Measurements from ENCODE around the gene FBXW11.

The FBXW11 gene

DNA sequence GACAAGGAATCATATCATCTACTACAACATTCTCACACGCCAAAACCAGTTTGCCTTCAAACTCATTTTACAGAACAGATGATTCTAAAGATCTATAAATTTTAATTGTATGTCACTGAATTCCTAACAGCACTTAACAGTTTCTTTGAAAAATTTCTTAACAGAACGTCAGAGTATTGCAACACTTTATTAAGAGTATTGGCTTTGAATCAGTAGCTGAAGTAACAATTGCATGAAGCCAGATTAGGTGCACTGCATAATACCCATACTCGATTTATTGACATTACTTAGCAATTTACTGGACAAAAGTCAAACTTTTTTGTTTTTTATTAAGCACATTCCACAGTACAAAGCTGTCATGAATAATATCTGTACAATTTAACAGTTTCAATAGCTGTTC is 145.1 kb downstream of the FBXW11 start:
- no peak for DNase-seq

DNA sequence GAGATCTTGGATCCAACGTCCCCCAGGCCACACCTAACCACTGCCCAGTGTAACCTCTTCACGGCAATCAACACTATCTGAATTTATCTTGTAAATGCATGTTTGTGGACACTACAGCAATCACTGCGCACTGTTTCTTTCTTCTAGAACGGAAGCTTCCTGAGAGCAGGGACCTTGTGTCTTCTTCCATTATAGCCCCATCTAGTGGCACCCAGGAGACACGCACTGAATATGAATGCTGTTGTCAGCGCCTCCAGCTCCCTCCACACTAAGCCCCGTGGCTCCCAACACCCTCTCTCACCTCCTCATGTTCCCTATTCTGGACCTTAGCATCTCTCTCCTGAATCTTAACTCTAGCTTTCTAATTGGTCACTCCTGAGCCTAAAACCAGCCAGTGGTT is 148.1 kb downstream of the FBXW11 start:
- DNase-seq: no peak

DNA sequence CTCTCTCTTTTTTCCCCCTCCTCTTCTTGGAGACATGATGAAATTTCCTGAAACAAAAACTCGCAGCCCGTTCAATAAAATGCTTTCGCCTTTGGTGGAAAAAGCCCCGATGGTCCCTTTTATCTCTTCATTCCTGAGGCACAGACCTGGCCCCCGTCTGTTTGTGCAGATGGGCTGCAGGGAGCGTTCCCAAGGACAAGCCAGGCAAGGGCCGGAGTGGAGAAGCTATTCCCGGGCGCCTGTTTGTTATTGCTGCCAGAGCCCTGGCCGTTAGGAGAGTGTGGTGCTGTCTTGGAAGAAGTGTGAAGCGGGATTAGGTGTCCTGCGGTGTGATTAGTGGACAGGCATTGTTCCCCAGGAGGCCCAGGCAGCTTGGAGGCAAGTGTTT is 149.0 kb downstream of the FBXW11 start:
- no peak for DNase-seq

DNA sequence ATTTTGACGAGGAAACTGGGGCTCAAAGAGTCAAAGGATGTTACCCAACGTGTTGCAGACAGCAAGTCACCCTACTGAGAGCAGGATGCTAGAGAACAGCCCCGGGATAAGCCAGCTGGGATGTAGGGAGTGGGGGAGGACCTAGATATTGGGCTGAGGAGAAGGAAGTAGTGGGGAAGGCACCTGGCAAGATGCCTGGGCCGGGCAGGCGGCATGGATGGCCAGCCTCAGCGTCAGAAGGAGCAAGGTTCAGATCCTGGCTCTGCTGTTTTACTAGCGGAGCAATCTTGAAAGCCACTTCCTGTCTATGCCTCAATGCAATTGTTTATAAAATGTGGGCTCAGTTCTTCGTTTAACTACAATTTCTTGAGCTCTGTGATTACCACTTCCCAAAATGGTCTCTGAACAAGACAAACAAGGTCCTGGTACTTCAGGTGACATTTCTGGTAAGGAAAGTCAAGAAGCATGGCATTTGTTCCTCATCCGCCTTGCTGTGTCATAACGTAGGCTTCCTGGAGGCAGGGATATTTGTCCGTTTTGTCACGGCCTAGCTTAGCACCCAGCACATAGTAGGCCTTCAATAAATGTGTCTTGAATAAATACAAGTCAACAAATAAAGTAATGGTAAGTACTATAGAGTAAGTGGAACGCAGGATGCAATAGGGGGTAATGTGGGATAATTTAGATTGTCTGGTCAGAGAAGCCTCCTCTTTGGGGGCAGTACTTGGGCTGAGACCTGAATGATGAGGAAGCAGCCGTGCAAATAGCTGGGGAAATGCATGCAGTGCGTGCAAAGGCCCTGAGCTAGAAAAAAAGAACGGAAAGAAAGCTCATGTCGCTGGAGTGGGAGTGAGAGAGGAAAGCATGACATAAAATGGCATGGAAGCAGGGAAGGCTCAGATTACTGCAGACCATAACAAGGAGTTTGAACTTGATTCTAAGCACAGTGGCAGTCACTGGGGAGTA is 150.4 kb downstream of the FBXW11 start:
- no peak for DNase-seq

DNA sequence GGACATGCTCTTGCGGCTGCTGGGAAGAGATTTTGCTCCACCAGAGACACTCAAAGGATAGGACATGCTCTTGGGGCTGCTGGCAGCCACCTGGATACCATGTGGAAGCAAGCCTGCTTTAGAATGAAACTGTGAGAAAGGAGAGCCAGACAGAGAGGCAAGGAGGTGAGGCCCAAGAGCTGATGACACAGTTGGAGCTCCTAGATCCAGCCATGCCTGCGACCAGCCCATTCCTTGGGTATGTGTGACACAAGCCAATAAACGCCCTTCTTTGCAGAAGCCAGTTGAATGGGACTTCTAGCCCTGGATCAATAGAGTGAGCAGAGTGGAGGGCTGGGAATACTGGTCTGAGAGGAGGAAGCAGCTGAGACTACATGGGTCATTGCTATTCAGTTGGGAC is 151.2 kb downstream of the FBXW11 start:
- no peak for DNase-seq

DNA sequence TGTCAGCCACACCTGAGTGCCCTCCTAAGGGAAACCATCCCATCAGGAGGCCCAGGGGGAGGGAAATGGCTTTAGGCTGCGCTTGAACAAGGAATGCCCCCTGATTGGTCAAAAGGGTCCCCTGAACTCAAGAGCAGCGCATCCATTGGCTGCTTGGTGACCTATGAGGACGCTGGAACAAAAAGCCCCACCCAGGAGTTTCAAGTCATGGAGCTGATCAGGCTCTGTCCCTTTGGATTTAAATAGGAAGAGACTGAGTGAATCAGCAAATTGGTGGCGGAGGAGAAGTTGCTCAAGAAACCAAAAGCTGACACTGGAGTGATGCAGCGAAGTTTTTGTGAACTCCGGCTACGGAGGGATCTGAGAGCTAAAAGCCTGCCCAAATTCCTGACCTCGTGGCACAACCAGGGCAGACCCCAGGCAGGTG is 154.2 kb downstream of the FBXW11 start:
- DNase-seq: no peak

DNA sequence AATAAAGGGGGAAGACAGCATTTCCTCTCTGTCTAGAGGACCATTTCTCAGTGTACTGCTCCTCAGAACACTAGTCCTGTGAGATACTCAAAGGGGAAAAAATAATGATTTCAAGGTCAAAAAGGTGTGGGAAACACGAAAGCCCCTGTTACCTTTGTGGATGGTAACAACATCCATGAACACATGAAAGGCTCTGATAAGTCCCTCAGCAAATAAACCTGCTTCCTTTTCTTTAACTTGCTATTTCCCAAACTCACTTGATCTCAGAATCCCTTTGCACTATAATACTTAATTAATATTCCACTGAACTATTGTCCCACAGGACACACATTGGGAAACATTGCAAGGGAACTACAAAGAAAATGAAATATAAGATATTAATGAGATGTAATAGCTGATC is 155.2 kb downstream of the FBXW11 start:
- no peak for DNase-seq

DNA sequence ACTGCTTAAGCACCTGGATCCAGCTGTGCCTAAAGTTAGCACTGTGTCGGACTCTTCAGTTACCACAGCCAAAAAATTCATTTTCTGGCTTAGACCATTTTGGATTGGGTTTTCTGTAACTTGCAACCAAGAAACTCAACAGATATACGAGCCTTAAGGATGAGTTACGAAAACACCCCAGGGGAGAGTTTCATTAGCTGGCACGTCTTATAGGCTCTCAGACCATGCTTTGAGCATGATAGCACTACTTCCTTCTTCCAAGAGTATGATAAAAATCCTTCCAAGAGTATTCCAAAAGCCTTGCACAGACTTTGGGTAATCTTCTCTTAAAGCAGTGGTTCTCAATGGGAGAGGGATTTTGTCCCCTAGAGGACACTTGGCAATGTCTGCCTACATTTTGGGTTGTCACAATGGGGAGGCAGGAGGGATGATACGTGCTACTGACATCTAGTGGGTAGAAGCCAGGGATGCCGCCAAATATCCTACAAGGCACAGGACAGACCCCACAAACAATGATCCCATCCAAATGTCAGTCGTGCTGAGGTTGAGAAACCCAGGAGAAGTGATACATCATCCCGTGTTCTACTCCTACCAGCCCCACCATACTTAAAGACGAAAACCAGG is 156.0 kb downstream of the FBXW11 start:
- DNase-seq: no peak

DNA sequence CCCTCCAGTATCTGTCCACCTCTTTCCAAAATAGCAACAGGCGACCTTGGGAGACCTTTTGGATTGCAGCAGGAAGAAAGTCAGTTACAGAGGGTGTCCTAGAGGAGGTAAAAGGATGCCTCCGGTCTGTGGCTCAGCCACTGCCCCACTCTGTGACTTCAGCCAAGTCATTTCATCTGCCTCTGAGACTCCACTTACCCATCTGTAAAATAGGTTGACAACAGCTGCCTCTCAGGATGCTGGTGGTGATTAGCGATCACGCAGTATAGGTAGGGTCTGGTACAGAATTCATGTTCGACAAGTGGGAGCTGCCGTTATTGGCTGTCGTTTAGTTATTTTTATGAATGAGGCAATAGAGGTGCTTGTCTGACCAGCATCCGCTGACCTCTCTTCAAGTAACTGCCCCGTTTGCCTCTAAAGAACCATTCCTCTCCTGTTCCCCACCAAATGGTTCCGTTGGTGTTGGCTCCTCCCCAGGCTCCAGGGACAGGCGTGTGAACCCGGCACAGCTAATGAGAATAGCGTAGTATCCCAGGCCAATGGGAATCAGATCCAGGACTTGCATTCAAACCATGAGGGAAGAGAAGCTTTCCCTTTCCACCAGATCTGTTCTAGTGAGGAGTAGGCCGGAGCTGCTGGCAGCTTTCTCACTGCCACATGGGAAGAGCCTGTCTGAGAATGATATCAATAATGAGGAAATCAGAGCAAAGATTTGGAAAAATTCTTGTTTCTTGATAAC is 156.7 kb downstream of the FBXW11 start:
- DNase-seq: no peak

DNA sequence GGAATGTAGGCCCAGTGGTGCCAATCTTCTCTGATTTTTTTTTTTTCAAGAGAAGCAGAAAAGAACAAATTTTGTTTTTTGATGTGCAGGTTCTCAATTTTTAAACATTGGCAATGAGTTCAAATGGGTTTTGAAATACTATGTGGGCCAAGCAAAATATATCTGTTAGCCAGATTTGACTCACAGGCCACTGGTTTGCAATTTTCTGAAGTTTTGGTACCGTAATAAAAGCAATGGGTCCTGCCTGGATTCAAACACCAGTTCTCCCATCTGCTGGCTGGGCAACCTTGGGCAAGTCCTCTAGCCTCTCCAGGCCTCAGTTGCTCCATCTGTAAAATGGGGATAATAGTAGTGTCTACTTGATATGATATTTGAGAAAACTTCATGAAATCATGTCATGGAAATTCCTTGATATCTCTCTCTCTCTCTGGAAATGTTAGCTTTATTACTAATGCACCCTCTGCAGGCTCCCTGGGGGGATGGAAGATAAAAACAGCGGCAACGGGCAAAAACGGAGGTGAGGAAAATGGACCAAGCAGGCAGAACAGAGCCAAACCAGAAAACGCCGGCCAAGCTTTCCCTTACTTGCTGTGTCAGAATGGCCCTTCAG is 157.4 kb downstream of the FBXW11 start:
- no peak for DNase-seq

DNA sequence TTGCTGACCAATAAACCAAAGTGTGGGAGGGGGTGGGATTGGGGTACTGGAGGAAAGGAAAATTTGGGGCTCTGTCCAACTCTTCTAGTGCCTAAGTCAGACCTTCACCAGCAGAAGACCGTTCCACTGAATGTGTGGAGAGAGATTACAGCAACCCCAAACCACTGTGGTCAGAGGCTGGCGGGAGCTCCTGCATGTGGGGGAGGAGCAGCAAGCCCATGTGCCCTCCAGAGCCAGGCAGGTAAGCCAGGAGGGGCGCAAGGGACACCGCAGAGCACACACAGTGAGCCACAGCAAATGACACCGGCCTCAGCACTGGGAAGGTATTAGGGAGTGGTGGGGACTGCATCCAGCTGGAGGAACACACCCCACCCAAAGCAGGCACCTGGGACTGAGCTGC is 158.0 kb downstream of the FBXW11 start:
- DNase-seq: no peak

DNA sequence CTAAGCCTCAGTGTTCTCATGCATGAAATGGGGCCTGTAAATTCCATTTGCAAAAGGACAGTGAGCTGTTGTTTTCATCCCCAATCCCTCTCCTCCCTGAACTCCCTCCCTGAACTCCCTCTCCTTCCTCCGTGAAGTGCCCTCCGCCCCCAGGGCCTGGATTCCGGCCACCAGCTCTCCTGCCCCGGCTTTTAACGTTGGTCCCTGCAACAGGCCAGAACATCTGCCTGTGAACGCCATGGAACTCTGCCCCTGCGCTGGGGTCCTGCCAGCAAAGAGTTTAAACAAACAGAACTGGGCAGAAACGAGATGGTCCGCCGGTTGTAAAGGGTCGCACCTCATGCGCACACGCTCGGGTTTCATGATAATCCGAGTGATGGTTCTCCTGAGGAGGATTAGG is 158.4 kb downstream of the FBXW11 start:
- no peak for DNase-seq

DNA sequence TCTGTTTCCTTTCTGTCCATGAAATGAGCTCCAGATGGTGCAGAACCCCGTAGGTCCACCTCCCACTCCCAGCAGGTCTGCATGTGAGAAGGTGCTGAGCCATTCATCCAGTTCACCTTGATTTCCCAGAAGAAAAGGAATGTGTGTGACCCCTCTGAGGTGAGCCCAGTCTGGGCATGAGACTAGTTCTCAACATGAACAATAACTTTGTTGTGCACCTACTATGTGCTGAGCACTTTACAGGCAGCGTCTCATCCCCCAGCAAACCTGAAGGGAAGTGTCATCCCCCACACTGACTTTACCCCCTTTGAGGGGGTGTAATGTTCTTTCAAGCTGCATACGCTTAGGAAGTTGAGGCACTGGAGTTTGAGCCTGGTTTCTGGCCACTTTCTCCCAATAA is 159.4 kb downstream of the FBXW11 start:
- DNase-seq: no peak

DNA sequence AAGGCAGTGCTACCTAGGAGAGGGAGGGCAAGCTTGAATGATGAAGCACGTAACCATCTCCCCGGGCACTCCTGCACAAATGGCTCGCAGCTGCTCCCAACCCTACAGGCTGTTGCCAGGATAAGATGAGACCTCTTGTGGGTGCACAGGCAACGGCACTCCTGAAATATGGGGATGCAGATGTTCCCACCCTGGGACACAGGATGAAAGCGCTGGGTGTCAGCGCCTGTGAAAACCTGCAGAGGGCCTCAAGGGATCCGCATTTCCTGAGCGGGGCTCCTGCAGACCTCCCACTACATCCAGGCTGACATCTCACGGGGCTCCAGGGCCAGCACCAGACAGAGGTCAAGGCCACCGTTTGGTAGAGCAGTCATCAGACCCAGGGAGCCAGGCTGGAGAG is 160.1 kb downstream of the FBXW11 start:
- no peak for DNase-seq

DNA sequence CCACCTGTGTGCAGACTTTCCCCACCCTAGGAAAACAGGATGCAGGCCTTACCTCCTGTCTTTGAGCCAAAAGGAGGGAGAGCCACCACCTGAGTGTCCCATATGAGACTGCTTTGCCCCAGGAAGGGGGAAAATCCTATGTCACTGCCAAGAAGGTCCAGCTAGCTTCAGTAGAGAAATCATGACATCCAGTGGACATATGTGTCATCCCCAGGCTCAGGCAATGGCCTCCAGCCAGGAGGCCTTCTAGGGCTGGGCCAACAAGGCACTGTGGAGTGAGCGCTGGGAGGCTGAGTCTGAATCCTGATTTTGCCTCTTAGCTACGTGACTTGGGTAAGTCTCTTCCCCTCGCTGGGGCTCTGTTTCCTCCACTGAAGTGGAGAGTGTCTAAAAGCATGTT is 160.6 kb downstream of the FBXW11 start:
- no peak for DNase-seq

DNA sequence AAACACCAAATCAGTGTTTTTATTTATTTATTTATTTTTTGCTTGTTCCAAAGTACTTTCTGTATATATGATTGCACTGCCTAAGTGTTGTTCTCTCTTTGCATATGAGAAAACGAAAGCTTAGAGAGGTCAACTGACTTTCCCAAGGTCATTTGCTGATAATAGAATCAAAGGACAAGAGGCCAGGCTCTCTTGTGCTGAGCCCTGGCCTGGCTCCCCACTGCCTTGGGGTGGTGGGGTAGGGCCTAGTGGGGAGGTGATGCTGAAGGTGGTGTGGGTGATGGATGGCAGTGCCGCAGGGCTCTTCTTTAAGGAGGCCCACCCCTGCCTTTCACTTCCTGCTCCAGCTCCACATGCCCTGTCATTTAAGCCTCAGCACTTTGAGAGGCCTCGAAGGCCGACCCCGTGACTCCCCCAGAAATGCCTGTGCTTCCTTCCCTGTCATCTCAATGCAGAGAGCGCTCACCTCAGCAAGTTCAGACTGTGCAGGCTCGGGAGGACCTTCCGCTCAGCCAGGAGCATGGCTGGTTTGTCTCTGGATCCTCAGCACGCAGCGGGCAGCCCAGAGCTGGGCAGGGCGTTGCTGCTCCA is 161.3 kb downstream of the FBXW11 start:
- DNase-seq: no peak

DNA sequence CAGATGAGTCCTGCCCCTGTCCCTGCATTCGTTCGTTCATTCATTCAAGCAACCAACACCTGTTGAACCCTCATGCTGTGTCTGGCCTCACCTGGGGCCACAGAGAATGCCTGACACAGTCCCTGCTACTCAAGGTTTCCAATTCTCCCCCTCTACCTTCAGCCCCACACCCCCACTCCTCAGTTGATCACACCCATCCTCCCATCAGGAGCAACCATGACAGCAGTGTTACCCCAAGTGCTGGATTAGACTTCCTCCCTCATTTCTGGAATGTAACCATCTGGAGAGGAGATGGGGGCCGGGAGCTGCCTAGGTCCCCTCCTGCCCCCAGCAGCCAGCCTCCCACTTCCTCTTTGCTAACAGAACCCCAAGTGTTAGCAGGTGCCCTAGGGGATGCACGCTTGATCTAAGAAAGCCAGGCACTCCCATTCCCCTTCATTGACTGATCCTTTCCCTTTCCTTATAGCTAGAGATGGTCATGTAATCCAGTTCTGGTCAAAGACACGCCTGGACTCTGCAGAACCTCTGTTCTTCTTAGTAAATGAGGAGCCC is 163.6 kb downstream of the FBXW11 start:
- no peak for DNase-seq

DNA sequence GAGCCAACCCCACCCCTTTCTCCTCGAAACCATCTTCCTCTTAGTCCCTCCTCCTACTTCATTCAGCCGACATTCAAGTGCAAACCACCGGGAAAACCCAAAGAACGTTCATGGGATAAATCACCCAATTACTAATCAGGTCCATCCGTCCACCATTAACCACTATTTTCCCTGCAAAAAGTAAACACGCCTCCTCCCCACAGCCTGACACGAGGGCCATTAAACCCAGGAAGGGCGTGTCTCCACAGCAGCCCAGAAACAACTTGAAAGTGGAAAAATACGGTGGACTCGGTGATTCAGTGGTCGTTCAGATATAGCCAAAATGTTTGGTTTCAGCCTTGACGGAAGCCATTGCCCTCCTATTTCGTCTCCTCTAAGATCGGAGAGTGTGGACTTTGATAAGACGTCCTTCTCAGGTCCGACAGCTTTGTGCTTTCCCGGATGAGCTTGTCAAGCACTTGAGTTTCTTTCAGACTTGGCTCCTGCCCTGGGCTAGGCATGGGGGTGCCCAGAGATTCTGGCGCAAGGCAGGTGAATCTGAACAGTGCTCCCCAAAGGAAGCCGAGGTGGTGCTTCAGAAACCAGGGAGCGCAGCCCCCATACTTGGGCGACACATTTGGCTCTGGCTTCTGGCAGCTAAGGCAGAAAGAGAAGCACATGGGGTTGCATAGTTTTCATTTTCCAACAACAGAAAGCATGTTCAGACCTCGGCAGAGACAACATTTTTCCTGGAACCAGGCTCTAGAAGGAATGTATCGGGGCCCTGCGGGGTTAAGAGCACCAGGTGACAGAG is 164.3 kb downstream of the FBXW11 start:
- no peak for DNase-seq

DNA sequence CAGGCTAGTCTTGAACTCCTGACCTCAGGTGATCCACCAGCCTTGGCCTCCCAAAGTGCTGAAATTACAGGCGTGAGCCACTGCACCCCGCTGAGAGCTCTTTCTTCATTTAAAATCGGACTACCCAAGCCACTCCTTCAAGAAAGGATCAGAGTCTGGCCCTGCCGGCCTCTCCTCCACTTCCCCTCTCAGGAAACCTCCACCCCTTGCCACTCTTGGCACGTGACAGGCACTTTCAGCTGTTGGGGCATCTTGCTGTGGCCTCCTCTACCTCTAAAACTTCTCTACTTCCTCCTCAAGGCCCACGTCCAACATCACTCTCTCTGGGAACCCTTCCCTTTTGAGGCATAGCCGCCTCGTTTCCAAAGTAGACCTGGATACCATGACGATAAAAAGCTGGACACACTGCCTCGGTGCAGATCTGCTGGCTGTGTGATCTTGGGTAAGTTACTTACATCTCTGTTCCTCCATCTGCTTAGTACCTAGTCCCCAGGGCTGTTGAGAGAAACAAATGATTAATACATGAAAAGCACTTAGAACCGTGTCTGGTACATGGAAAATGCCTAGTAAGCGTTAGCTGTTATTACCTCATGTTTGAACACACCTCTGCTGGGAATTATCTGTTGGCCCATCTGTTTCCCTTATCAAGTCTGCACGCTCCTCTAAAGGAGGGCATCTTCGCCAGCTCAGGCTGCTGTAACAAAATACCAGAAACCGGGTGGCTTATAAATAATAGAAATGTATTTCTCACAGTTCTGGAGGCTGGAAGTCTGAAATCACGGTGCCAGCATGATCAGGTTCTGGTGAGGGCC is 165.5 kb downstream of the FBXW11 start:
- DNase-seq: no peak

DNA sequence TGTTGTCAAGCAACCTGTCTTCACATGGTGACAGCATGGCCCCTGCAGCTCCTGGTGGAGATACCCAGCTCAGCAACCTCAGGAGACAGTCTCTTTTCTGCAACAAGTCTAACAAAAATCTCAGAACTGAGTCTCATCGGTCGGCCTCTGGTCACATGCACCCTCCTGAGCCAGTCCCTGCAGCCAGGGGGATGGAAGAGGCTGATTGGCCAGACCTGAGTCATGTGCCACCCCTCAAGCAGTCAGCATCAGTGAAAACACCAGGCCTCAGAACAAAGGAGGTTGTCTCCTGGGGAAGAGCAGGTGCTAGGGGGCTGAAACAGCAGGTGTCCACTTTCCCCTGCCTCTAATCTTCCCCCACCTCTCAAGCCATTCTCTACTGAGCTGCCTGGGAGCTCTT is 166.4 kb downstream of the FBXW11 start:
- no peak for DNase-seq

DNA sequence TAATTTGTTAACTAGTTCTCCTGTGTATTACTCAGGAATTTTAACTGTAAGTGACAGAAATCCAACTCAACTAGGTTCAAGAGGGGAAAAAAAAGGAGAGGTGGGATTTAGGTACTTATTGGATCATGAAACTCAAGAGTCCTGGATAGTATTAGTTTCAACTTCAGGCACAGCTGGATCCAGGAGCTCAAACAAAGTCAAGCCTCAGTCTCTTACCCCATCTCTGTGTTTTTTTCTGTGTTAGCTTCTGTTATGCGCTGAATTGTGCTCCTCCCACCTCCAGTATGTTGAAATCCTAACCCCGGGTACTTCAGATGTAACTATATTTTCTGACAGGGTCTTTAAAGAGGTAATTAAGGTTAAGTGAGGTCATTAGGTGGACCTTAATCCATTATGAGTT is 167.3 kb downstream of the FBXW11 start:
- no peak for DNase-seq

All from DMS153 (cell line).